HG03103 (cell line): Measurements from ENCODE around the gene POLR3A.
"Not testable (repeated sequence)": the region's sequence is repeated elsewhere in the genome, so short reads cannot be mapped to it uniquely, and the experiment has no call there.

Experiments
- ATAC-seq: cut with Tn5 transposase; IDR thresholded peaks from one replicate; pipeline ENCODE4 v1.9.1; 2021; ENCODE audit warnings: low read depth; ENCODE audit not compliant: unreplicated experiment

Gene POLR3A

GRCh38 chr10:78025685-78026364 lies 3.5 kb downstream of the POLR3A start:
- no peak for ATAC-seq

DNA sequence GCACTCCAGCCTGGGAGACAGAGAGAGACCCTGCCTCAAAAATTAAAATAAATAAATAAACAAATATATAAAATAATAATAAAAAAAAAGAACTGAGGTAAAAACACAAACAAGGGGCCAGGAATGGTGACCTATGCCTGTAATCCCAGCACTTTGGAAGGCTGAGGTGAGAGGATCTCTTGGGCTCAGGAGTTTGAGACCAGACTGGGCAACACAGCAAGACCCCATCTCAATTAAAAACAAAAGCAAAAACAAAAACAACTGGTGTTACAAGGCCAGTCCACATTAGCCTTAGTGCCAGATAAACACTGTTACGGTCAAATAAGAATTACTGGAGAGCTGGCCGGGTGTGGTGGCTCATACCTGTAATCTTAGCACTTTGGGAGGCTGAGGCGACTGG lies 5.6 kb downstream of the POLR3A start:
- ATAC-seq = no peak

GRCh38 chr10:78021201-78021600 lies 8.1 kb downstream of the POLR3A start:
- ATAC-seq = no peak

- ATAC-seq = no peak
These were observed 10.1 kb downstream of the POLR3A start for GRCh38 chr10:78019264-78019663.

- no peak for ATAC-seq
These were observed 11.5 kb downstream of the POLR3A start for GRCh38 chr10:78017856-78018255.

GRCh38 chr10:78015546-78015945 lies 13.8 kb downstream of the POLR3A start:
- no peak for ATAC-seq

- no peak for ATAC-seq
These were observed 15.8 kb downstream of the POLR3A start for GRCh38 chr10:78013564-78013963.

- no peak for ATAC-seq
These were observed 18.2 kb downstream of the POLR3A start for GRCh38 chr10:78011065-78011464.

- no peak for ATAC-seq
These were observed 19.0 kb downstream of the POLR3A start for GRCh38 chr10:78010278-78010677.

DNA sequence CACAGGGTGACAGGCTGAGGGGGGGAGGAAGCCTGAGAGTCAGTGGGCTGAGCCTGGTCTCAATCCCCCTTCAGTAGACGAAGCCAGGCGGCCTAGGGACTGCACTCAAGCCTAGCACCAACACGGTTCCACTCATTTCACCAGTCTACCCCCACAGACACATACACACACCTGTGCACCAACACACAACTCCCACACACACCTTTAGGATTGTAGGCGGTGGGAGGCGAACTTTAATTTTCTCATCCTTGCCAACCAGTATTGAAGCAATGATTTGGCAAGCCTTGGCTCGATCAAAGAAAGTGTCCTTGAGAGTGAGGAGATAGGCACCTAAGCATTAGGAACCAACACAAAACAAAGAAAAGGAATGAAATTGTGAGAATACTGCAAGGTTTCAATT lies 19.7 kb downstream of the POLR3A start:
- ATAC-seq = no peak

GRCh38 chr10:78007172-78007571 lies 22.1 kb downstream of the POLR3A start:
- ATAC-seq = no peak

DNA sequence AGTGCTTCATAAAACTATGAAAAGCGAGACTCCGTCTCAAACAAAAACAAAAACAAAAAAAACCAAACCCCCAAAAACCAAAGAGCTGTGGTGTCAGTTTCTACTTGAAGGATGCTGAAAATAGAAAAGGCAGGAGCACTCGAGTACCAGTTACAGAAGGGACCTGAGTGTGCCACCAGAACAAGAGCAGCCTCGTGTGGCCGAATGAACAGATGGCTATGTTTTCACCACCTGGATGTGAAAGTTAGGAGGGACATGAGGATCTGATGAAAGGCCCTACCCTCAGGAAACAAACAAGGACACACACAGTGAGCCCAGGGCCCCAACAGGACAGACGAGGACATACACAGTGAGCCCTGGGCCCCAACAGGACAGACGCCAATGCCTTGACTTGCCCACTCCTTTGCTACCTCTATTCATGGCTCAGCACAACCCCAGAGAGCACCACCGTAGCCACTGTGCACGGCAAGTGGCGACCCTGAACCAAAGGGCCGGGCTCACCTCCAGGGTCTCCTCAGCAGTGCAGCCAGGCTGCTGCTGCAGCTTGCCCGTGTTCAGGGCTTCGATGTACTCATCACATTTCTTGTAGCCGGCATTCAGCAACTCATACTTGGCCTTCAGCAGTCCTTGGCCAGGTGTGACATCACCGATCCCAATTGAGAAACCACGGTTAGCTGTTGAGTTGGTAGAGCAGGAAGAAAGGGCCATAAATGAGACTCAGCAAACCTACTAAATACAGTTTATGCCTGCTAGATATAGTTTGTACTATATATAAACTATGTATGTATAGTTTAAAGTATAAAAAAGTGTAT lies 24.9 kb downstream of the POLR3A start:
- ATAC-seq = no peak

GRCh38 chr10:78002541-78003288 lies 26.6 kb downstream of the POLR3A start:
- ATAC-seq = no peak

DNA sequence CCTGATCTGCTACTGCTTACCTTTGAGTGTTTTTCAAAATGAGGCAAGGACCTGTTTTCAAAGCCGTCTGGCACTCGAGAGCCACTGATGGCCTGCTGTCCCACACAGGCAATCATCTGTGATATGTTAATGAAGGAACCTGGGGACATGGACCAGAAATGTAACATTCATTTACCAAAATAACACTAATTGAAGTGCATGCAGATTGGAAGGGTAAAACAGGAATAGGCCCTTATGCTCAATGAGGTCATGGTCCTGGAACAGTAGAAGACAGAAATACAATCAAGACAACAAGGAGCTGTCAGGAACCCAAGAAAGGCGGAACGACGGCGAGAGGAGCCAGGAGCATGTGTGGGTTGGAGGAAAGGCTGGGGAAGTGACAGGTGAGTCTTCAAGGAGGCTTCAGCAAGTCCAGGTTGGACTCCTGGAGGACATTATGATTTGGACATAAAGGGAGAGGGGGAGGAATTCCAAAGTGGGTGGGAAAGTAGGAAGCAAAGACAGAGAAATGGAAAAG lies 28.3 kb downstream of the POLR3A start:
- ATAC-seq = no peak

DNA sequence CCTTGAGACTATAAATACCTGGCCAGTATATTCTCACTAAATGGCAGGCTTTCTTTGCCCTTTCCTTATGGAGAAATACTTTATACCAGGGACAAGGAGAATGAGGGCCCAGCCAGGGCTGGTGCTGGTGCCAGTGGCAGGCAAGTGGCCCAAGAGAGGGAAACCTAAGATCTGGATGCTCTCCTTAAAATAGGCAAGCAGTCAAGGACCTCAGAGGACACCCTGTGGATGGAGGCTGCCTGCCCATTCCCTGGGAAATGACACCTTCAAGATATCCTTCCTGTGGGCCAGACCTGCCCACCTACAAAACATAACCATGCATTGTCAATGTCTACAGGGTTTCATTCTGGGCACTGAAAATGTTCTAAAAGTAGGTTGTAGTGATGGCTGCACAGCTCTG lies 29.1 kb downstream of the POLR3A start:
- no peak for ATAC-seq

- not testable (repeated sequence) for ATAC-seq
These were observed 30.5 kb downstream of the POLR3A start for GRCh38 chr10:77998780-77999179.

DNA sequence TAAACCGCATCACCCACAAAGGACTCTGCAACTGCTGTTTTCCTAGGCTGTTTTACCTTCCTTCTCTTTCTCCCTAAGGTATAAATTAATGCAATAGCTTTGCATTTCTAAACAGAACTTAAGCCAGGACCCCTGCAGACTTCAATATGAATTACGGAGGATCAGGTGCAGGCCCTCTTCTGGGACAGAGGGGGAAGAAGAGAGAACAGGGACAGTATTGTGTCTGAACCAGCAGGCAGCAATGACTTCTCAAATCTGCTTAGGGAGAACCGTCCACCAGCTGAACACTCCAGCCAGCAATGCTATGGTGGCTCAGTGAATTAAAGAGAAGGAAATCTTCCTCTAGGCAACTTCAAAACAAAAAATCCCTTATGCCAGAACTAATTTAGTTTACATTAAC lies 35.7 kb downstream of the POLR3A start:
- no peak for ATAC-seq

- no peak for ATAC-seq
These were observed 40.1 kb downstream of the POLR3A start for GRCh38 chr10:77989081-77989724.

- ATAC-seq = no peak
These were observed 41.6 kb downstream of the POLR3A start for GRCh38 chr10:77987671-77988255.

DNA sequence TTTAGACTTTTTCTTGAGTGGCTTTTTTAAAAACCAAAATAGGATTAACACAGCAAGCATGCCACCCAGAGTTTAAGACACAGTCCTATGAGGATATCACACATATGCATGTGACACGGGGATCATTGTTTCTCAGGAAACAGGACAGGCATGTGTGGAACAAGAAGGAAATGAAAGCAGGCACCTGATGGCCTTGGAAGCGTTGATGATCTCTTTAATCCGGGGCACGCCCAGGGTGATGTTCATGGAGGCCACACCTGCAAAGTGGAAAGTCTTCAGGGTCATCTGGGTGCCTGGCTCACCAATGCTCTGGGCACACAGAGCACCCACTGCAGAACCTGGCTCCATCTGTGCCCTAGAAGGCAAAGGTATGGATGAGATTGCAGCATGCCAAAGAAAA lies 44.3 kb downstream of the POLR3A start:
- ATAC-seq = no peak
